Activated B cell treated with CpG ODN at 0.5 μM for 24 hours (primary cell): ENCODE data around the gene JAG1. TPM values are rescaled to one million over a fixed set of nuclear protein-coding genes. Genes with fewer than 3 reads are reported as not detected.
"Not testable (repeated sequence)": the region's sequence is repeated elsewhere in the genome, so short reads cannot be mapped to it uniquely, and the experiment has no call there.

Experiments used
- ATAC-seq: fragments of 200-7000 bp; cut with Tn5 transposase; one replicate; pipeline ENCODE4 v1.10.0; 2021; ENCODE audit warnings: low read depth, mild to moderate bottlenecking, moderate library complexity
- CTCF ChIA-PET: fragments of 350-600 bp; sonication (Branson Sonifier 250); formaldehyde crosslinking; loops from one replicate; lab custom pipeline; 2021; ENCODE audit warnings: antibody characterized with exemption; lab: Charles Lee
- POLR2A ChIA-PET: fragments of 350-600 bp; sonication (Branson Sonifier 250); formaldehyde crosslinking; loops from one replicate; lab custom pipeline; 2021; ENCODE audit warnings: antibody characterized with exemption; lab: Charles Lee
- DNase-seq: peaks from one replicate; pipeline ENCODE4 v3.0.0; 2022
- H3K27ac Mint-ChIP-seq: one replicate; pipeline ENCODE4 v1.8.0; 2020; ENCODE audit warnings: mixed read lengths
- H3K27me3 Mint-ChIP-seq: one replicate; pipeline ENCODE4 v1.8.0; 2021; ENCODE audit warnings: mixed read lengths
- H3K36me3 Mint-ChIP-seq: one replicate; pipeline ENCODE4 v1.8.0; 2021; ENCODE audit warnings: low read depth, mixed read lengths
- H3K4me1 Mint-ChIP-seq: one replicate; pipeline ENCODE4 v1.8.0; 2021; ENCODE audit warnings: mixed read lengths
- H3K4me3 Mint-ChIP-seq: one replicate; pipeline ENCODE4 v1.8.0; 2020; ENCODE audit warnings: mild to moderate bottlenecking, mixed read lengths
- H3K9me3 Mint-ChIP-seq: one replicate; pipeline ENCODE4 v1.8.0; 2020; ENCODE audit warnings: mixed read lengths
- intact Hi-C: fragments of 100-400 bp; cut with micrococcal nuclease; formaldehyde crosslinking; loops from one replicate; pipeline ENCODE4 v1.15.1; 2024
- total RNA-seq: library from RNA; stranded (reverse); gene quantifications from 2 replicates; pipeline ENCODE4 v1.2.3, GENCODE V29; 2022
- TF ChIP-seq, protein P1 (sequence below): fragments of 200-600 bp; IDR thresholded peaks from one replicate; pipeline ENCODE4 v1.8.0; 2022; ENCODE audit warnings: antibody characterized with exemption, mild to moderate bottlenecking

The JAG1 gene
- total RNA-seq, 1 donor from 2014 or later = not detected

DNA sequence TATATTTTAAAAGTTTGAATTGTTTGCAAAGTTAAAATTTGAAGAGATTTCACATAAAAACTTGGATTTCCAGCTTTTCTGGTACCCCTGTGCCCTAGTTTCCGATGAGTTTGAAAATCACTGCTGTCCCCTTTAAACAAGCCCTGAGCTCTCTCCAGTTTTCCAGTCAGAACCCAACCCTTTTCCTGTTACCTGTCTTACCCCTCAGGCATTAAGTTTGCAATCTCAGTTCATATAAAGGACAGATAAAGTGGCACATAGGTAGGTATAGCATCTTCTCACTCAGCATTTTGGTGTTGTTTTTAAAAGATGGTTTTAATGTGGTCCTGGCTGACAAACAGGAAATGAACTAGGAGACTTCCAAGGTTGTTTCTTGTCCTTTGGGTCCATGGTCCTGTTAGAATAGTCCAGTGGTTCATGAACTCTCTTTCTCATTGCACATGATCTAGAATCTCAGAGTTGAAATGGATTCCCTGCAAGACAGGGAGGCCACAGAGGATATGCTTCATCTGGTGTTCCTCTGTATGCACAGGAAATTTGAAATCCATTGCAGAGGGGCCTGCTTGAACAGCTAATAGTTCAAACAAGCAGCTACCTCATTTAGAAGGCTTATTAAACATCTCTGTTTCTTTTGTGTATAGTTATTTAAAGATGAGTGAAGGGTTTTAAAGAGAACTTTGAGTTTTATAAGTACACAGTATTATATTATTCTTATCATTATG lies 82.7 kb downstream of the JAG1 start:
- Mint-ChIP-seq H3K27me3 (no peaks in the 10 kb centered on the region), H3K27ac (no peak overlapping the region), H3K4me1 (no peaks in the 10 kb centered on the region), H3K36me3 (peaks cover 5% of the 10 kb centered on the region), H3K9me3 (no peaks in the 10 kb centered on the region), H3K4me3 (no peak overlapping the region)
- DNase-seq (no peak), ATAC-seq (no peak)
- CTCF ChIA-PET = no interaction called here
- POLR2A ChIA-PET = no interaction called here
- intact Hi-C loops = no loop called here
- TF ChIP-seq, protein P1, sequence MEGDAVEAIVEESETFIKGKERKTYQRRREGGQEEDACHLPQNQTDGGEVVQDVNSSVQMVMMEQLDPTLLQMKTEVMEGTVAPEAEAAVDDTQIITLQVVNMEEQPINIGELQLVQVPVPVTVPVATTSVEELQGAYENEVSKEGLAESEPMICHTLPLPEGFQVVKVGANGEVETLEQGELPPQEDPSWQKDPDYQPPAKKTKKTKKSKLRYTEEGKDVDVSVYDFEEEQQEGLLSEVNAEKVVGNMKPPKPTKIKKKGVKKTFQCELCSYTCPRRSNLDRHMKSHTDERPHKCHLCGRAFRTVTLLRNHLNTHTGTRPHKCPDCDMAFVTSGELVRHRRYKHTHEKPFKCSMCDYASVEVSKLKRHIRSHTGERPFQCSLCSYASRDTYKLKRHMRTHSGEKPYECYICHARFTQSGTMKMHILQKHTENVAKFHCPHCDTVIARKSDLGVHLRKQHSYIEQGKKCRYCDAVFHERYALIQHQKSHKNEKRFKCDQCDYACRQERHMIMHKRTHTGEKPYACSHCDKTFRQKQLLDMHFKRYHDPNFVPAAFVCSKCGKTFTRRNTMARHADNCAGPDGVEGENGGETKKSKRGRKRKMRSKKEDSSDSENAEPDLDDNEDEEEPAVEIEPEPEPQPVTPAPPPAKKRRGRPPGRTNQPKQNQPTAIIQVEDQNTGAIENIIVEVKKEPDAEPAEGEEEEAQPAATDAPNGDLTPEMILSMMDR = no peak

DNA sequence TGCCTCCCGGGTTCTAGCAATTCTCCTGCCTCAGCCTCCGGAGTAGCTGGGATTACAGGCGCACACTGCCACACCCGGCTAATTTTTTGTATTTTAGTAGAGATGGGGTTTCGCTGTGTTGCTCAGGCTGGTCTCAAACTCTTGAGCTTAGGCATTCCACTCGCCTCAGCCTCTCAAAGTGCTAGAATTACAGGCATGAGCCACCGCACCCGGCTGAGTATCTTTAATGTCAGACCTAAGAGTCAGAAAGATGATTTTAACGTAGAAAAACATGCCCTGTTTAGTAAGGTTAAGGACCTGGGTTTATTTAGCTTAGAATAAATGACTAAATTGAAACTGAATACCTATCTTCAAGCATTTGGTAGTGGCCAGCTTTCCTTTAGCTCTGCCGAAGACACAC lies 83.4 kb downstream of the JAG1 start:
- ATAC-seq, H3K27me3 Mint-ChIP-seq, H3K27ac Mint-ChIP-seq, H3K9me3 Mint-ChIP-seq, H3K4me3 Mint-ChIP-seq, intact Hi-C loops, H3K36me3 Mint-ChIP-seq, H3K4me1 Mint-ChIP-seq, DNase-seq, POLR2A ChIA-PET, CTCF ChIA-PET: not testable (repeated sequence)

Other genes with a start within 250 kb of the JAG1 start
- gene MKKS, start 239.8 kb downstream of the JAG1 start, total RNA-seq = 8.1 and 8.6 TPM in 2 replicates
- 7.4 and 8.6 TPM in 2 replicates for gene SLX4IP, start 238.7 kb downstream of the JAG1 start, total RNA-seq